CD4-positive, alpha-beta T cell treated with Interleukin-4 for 4 hours (primary cell): ENCODE measurements around the gene PLCG2.
A peak's percentile ranks its signal among the peaks of the same experiment; 100 is the strongest.
"Not testable (repeated sequence)": the region's sequence is repeated elsewhere in the genome, so short reads cannot be mapped to it uniquely, and the experiment has no call there.

ENCODE experiments used
- DNase-seq: peaks from one replicate; pipeline ENCODE4 v3.0.0-alpha.2; 2020

The PLCG2 gene

DNA sequence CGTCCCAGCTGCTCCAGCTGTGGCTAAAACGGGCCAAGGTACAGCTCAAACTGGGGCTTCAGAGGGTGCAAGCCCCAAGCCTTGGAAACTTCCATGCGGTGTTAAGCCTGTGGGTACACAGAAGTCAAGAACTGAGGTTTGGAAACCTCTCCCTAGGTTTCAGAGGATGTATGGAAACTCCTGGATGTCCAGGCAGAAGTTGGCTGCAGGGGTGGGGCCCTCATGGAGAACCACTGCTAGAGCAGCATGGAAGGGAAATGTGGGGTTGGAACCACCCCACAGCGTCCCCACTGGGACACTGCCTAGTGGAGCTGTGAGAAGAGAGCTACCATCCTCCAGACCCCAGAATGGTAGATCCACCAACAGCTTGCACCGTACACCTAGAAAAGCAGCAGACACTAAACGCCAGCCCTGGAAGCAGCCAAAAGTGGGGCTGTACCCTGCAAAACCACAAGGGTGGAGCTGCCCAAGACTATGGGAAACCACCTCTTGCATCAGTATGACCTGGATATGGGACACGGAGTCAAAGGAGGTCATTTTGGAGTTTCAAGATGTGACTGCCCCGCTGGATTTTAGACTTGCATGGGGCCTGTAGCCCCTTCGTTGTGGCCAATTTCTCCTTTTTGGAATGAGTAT is 230.0 kb downstream of the PLCG2 start:
- no peak for DNase-seq

DNA sequence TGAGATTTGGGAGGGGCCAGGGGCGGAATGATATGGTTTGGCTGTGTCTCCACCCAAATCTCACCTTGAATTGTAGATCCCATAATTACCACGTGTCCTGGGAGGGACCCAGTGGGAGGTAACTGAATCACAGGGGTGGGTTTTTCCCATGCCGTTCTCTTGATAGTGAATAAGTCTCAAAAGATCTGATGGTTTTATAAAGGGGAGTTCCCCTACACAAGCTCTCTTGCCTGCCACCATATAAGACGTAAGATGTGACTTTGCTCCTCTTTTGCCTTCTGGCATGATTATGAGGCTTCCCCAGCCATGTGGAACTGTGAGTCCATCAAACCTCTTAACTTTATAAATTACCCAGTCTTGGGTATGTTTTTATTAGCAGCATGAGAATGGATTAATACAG is 230.7 kb downstream of the PLCG2 start:
- not testable (repeated sequence) for DNase-seq

GRCh38 chr16:82010649-82011048 is 231.6 kb downstream of the PLCG2 start:
- no peak for DNase-seq

- peak; percentile 68 for DNase-seq
These were observed 232.1 kb downstream of the PLCG2 start, which contains the start of gene SDR42E1 for GRCh38 chr16:82011199-82011641. Gene SDR42E1, minus strand, starts transcription at chr16:82011470. Its CDS starts 10,612 bp downstream, at chr16:82000858.
